IMR-90 (cell line): ENCODE results near the gene RAD51AP2. TPM values are rescaled to one million over a fixed set of nuclear protein-coding genes. Genes with fewer than 3 reads are reported as not detected.
A peak's percentile ranks its signal among the peaks of the same experiment; 100 is the strongest.

Experiments
- ATAC-seq: fragments of 200-7000 bp; cut with Tn5 transposase; 2 replicates; pipeline ENCODE4 v1.9.1; 2020; ENCODE audit warnings: low read depth, mild to moderate bottlenecking, moderate library complexity
- BruUV-seq: library from RNA; stranded (reverse); fragments of 400-500 nt; replicated peaks from 2 replicates; lab custom pipeline; 2021; lab: Mats Ljungman, UMichigan
- CTCF ChIA-PET: fragments of 300-600 bp; formaldehyde crosslinking; extraction: SDS; loops from one replicate; lab custom pipeline; 2021; ENCODE audit warnings: antibody characterized with exemption; lab: Yijun Ruan, JAX
- POLR2A ChIA-PET: fragments of 300-600 bp; sonication (Branson Sonifier 250); formaldehyde crosslinking; loops from one replicate; lab custom pipeline; 2022; ENCODE audit warnings: antibody characterized with exemption; ENCODE audit not compliant: unreplicated experiment; lab: Charles Lee
- DNase-seq: peaks from one replicate; pipeline ENCODE4 v3.0.0; 2013
- H2AFZ ChIP-seq: replicated peaks from 2 replicates; pipeline ENCODE3; 2013; ENCODE audit warnings: low read length, mild to moderate bottlenecking; ENCODE audit not compliant: poor library complexity
- H2AK5ac ChIP-seq: 2 replicates; pipeline ENCODE4 v1.6.1; 2013; ENCODE audit warnings: low read depth, low read length, inconsistent platforms
- H2AK9ac ChIP-seq: replicated peaks from 2 replicates; pipeline ENCODE3; 2013; ENCODE audit warnings: mild to moderate bottlenecking, low read depth, low read length, moderate library complexity; ENCODE audit not compliant: poor library complexity
- H2BK120ac ChIP-seq: 2 replicates; pipeline ENCODE4 v1.6.1; 2013; ENCODE audit warnings: low read depth, low read length, inconsistent platforms
- H2BK15ac ChIP-seq: 3 replicates; pipeline ENCODE4 v1.6.1; 2013; ENCODE audit warnings: low read depth, low read length, inconsistent platforms
- H2BK20ac ChIP-seq: 2 replicates; pipeline ENCODE4 v1.6.1; 2013; ENCODE audit warnings: low read depth, mild to moderate bottlenecking, inconsistent platforms, low read length, moderate library complexity
- H2BK5ac ChIP-seq: 2 replicates; pipeline ENCODE4 v1.6.1; 2013; ENCODE audit warnings: mild to moderate bottlenecking, low read depth, low read length, inconsistent platforms; ENCODE audit not compliant: poor library complexity, severe bottlenecking
- H3K14ac ChIP-seq: replicated peaks from 2 replicates; pipeline ENCODE4 v1.6.1; 2013; ENCODE audit warnings: low read depth, low read length, inconsistent platforms
- H3K18ac ChIP-seq: 2 replicates; pipeline ENCODE4 v1.6.1; 2013; ENCODE audit warnings: low read depth, low read length, control low read depth
- H3K23ac ChIP-seq: 2 replicates; pipeline ENCODE4 v1.6.1; 2013; ENCODE audit warnings: low read depth, low read length, inconsistent platforms
- H3K27ac ChIP-seq: 2 replicates; pipeline ENCODE4 v1.5.1; 2013; ENCODE audit warnings: mild to moderate bottlenecking, control low read depth, low read length; ENCODE audit not compliant: insufficient read depth
- H3K27me3 ChIP-seq: 2 replicates; pipeline ENCODE4 v1.6.1; 2013; ENCODE audit warnings: low read length; ENCODE audit not compliant: control insufficient read depth, insufficient read depth
- H3K36me3 ChIP-seq: 2 replicates; pipeline ENCODE4 v1.6.1; 2013; ENCODE audit warnings: low read length, mixed read lengths; ENCODE audit not compliant: control insufficient read depth, insufficient read depth
- H3K4ac ChIP-seq: 2 replicates; pipeline ENCODE4 v1.6.1; 2013; ENCODE audit warnings: low read depth, low read length, inconsistent platforms
- H3K4me1 ChIP-seq: 2 replicates; pipeline ENCODE4 v1.6.1; 2013; ENCODE audit warnings: low read length, mixed read lengths; ENCODE audit not compliant: control insufficient read depth, insufficient read depth
- H3K4me2 ChIP-seq: 2 replicates; pipeline ENCODE4 v1.6.1; 2013; ENCODE audit warnings: low read depth, mild to moderate bottlenecking, control low read depth, low read length, moderate library complexity
- H3K4me3 ChIP-seq: 2 replicates; pipeline ENCODE4 v1.5.1; 2013; ENCODE audit warnings: low read depth, mild to moderate bottlenecking, control low read depth, low read length, moderate library complexity; ENCODE audit not compliant: insufficient read depth
- H3K56ac ChIP-seq: 2 replicates; pipeline ENCODE4 v1.6.1; 2013; ENCODE audit warnings: low read length, inconsistent platforms; ENCODE audit not compliant: insufficient read depth; ENCODE audit errors: extremely low read depth
- H3K79me1 ChIP-seq, 2 experiments: 2 replicates each; pipeline ENCODE4 v1.6.1; 2013; ENCODE audit warnings: low read length in 2 of 2, inconsistent platforms in 1 of 2, low read depth in 1 of 2
- H3K9ac ChIP-seq: 2 replicates; pipeline ENCODE4 v1.6.1; 2013; ENCODE audit warnings: low read depth, low read length, control low read depth
- H3K9me1 ChIP-seq: 2 replicates; pipeline ENCODE4 v1.6.1; 2013; ENCODE audit warnings: low read length, inconsistent platforms; ENCODE audit not compliant: insufficient read depth
- H3K9me3 ChIP-seq: 2 replicates; pipeline ENCODE4 v1.6.1; 2013; ENCODE audit warnings: low read length; ENCODE audit not compliant: control insufficient read depth, insufficient read depth
- H4K20me1 ChIP-seq: 2 replicates; pipeline ENCODE4 v1.6.1; 2013; ENCODE audit warnings: low read length, inconsistent platforms; ENCODE audit not compliant: insufficient read depth
- H4K5ac ChIP-seq: 2 replicates; pipeline ENCODE4 v1.6.1; 2013; ENCODE audit warnings: mild to moderate bottlenecking, low read depth, low read length, control low read depth
- H4K8ac ChIP-seq, 2 experiments: 2 replicates each; pipeline ENCODE4 v1.6.1; 2013; ENCODE audit warnings: low read depth in 2 of 2, low read length in 2 of 2, control low read depth in 1 of 2, inconsistent platforms in 1 of 2
- H4K91ac ChIP-seq: 2 replicates; pipeline ENCODE4 v1.6.1; 2013; ENCODE audit warnings: low read depth, low read length, inconsistent platforms; ENCODE audit not compliant: insufficient read depth
- BHLHE40 ChIP-seq: fragments of 150-350 bp; IDR thresholded peaks from 2 replicates; pipeline ENCODE4 v1.6.1; 2016; ENCODE audit warnings: mild to moderate bottlenecking, low read depth, low read length
- CEBPB ChIP-seq: IDR thresholded peaks from 2 replicates; pipeline ENCODE4 v1.6.1; 2012; ENCODE audit warnings: low read depth, low read length, improper control_type of control experiment
- CHD1 ChIP-seq: IDR thresholded peaks from 2 replicates; pipeline ENCODE4 v1.6.1; 2012; ENCODE audit warnings: low read depth, low read length, improper control_type of control experiment
- CTCF ChIP-seq: conservative IDR thresholded peaks from 2 replicates; pipeline ENCODE4 v1.5.1; 2012; ENCODE audit warnings: mild to moderate bottlenecking, low read depth, low read length, improper control_type of control experiment
- ELK1 ChIP-seq: fragments of 150-350 bp; IDR thresholded peaks from 2 replicates; pipeline ENCODE4 v1.6.1; 2016; ENCODE audit warnings: low read depth, mild to moderate bottlenecking, low read length, moderate library complexity, borderline replicate concordance
- FOS ChIP-seq: fragments of 150-350 bp; IDR thresholded peaks from 2 replicates; pipeline ENCODE4 v1.6.1; 2016; ENCODE audit warnings: low read depth, low read length
- MAFK ChIP-seq: IDR thresholded peaks from 2 replicates; pipeline ENCODE4 v1.6.1; 2012; ENCODE audit warnings: low read depth, low read length, improper control_type of control experiment
- MAZ ChIP-seq: IDR thresholded peaks from 2 replicates; pipeline ENCODE4 v1.6.1; 2012; ENCODE audit warnings: low read depth, mild to moderate bottlenecking, low read length, improper control_type of control experiment, moderate library complexity, borderline replicate concordance
- MXI1 ChIP-seq: IDR thresholded peaks from 2 replicates; pipeline ENCODE4 v1.6.1; 2012; ENCODE audit warnings: low read depth, mild to moderate bottlenecking, low read length, moderate library complexity, borderline replicate concordance
- NFE2L2 ChIP-seq: fragments of 150-350 bp; IDR thresholded peaks from 2 replicates; pipeline ENCODE4 v1.6.1; 2016; ENCODE audit warnings: low read depth, mild to moderate bottlenecking, low read length
- POLR2A ChIP-seq: IDR thresholded peaks from 2 replicates; pipeline ENCODE4 v1.6.1; 2012; ENCODE audit warnings: mild to moderate bottlenecking, low read depth, low read length
- RAD21 ChIP-seq: IDR thresholded peaks from 2 replicates; pipeline ENCODE4 v1.6.1; 2012; ENCODE audit warnings: low read length, improper control_type of control experiment
- RCOR1 ChIP-seq: IDR thresholded peaks from 2 replicates; pipeline ENCODE4 v1.6.1; 2012; ENCODE audit warnings: mild to moderate bottlenecking, low read length, improper control_type of control experiment; ENCODE audit not compliant: insufficient replicate concordance
- RFX5 ChIP-seq: IDR thresholded peaks from 2 replicates; pipeline ENCODE4 v1.8.0; 2012; ENCODE audit warnings: low read depth, mild to moderate bottlenecking, low read length, moderate library complexity
- SMC3 ChIP-seq: fragments of 150-350 bp; IDR thresholded peaks from 2 replicates; pipeline ENCODE4 v1.6.1; 2016; ENCODE audit warnings: low read depth, mild to moderate bottlenecking, antibody characterized with exemption, low read length, moderate library complexity
- USF2 ChIP-seq: fragments of 150-350 bp; IDR thresholded peaks from 2 replicates; pipeline ENCODE4 v1.6.1; 2017; ENCODE audit warnings: mild to moderate bottlenecking, antibody characterized with exemption, low read length, low read depth
- WGBS, 2 experiments: methylation state at CpG; one replicate each; pipeline versions ENCODE4 v1.1.5 to v1.1.7; 2013; ENCODE audit warnings: missing lambda C conversion rate in 2 of 2; ENCODE audit not compliant: insufficient read length in 1 of 2; ENCODE audit errors: extremely low coverage in 2 of 2; 5-methylcytosine and 5-hydroxymethylcytosine counted together
- dilution Hi-C: fragments of 300-500 bp; cut with HindIII; formaldehyde crosslinking; loops from one replicate; pipeline ENCODE4 v1.14.3; 2018; ENCODE audit warnings: low sequenced_read_pairs; ENCODE audit not compliant: unreplicated experiment
- in situ Hi-C: fragments of 300-500 bp; cut with MboI; formaldehyde crosslinking; loops from 3 replicates; pipeline ENCODE4 v1.14.3; 2019; ENCODE audit warnings: low sequenced_read_pairs, inconsistent platforms, mixed read lengths
- intact Hi-C: fragments of 100-400 bp; cut with micrococcal nuclease; formaldehyde crosslinking; loops from 2 replicates; pipeline ENCODE4 v1.10.0; 2022
- polyA plus RNA-seq, 3 experiments: library from polyadenylated mRNA; depleted of rRNA; stranded (reverse); fragments of >200 nt; gene quantifications; 2 replicates each; pipeline ENCODE4 v1.2.3, GENCODE V29; 2012; ENCODE audit warnings: low replicate concordance in 1 of 3
- total RNA-seq: library from RNA; depleted of rRNA; stranded (reverse); fragments of >200 nt; gene quantifications from 2 replicates; pipeline ENCODE4 v1.2.3, GENCODE V29; 2012

Gene RAD51AP2
- total and polyA plus RNA-seq, 2 of the 4 experiments (the other 2 are of a cell fraction), result not detected

- Histone ChIP-seq H3K14ac (no peak overlapping the region), H3K23ac (no peak overlapping the region), H3K56ac (no peak overlapping the region), H3K79me1 (no peaks in the 10 kb centered on the region), H3K9me1 (no peaks in the 10 kb centered on the region), H3K9me3 (no peaks in the 10 kb centered on the region), H4K91ac (no peak overlapping the region), H3K4ac (no peak overlapping the region), H3K27ac (no peak overlapping the region), H4K5ac (no peak overlapping the region), H3K18ac (no peak overlapping the region), H2AK9ac (no peak overlapping the region), H4K8ac (no peak overlapping the region), H3K36me3 (no peaks in the 10 kb centered on the region), H3K4me2 (no peak overlapping the region), H3K4me1 (no peaks in the 10 kb centered on the region), H2BK15ac (no peak overlapping the region), H2BK5ac (no peak overlapping the region), H3K4me3 (no peak overlapping the region), H2AK5ac (no peak overlapping the region), H2BK120ac (no peak overlapping the region), H3K27me3 (no peaks in the 10 kb centered on the region), H4K20me1 (no peaks in the 10 kb centered on the region), H2AFZ (no peak overlapping the region), H3K9ac (no peak overlapping the region), H2BK20ac (no peak overlapping the region)
- no CpG with 5 or more reads among the region's 2 CpGs for WGBS, 2 experiments
- BruUV-seq, result no TSS peak
- intact Hi-C loops, result no loop called here
- in situ Hi-C loops, result no loop called here
- TF ChIP-seq MAFK (no peak), CTCF (no peak), BHLHE40 (no peak), ELK1 (no peak), NFE2L2 (no peak), RFX5 (no peak), SMC3 (no peak), MAZ (no peak), RAD21 (no peak), FOS (no peak), USF2 (no peak), MXI1 (no peak), RCOR1 (no peak), POLR2A (no peak), CHD1 (no peak), CEBPB (no peak)
- dilution Hi-C loops, result no loop called here
- CTCF ChIA-PET, result no interaction called here
- peak; percentile 1 for DNase-seq
- POLR2A ChIA-PET, result no interaction called here
- no peak for ATAC-seq
Measured at GRCh38 chr2:17482651-17483050, 35.6 kb downstream of the RAD51AP2 start.
